ENCODE measurements around the gene BTBD8.

Gene BTBD8

DNA sequence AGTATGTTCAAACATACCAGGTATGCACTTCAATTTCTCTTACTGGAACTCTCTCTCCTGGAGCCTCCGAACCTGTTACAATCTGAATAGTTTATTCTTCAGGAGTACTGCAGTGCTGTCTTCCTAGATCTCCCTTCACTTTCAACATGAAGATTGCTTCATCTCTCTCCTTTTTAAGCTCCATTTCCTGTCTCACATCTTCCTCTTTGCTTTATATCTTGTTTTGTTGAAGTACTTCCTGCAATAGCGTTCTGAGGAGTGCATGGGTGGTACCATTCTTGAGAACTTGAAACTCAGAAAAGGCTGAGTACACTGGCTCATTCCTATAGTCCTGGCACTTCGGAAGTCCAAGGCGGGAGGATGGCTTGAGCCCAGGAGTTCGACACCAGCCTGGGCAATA is 121.8 kb downstream of the BTBD8 start:
- no peak for DNase-seq

DNA sequence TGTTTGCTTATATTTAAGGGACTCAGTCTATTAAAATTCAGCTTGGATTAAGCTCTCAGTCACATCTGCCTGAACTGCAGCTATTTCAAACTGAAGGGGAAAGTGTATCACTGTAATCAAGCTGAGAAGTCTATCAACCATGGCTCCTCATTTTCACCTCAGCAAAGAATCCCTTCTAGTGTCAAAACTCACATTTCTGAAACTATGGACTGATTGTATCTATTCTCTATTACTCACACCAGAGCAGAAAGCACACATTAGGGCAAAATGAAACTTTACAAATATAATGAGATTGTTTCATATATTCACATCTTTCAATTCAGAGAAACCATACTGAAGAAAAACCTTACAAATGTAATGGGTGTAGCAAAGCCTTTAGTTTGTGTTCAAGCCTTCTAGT is 123.0 kb downstream of the BTBD8 start:
- DNase-seq, result no peak

DNA sequence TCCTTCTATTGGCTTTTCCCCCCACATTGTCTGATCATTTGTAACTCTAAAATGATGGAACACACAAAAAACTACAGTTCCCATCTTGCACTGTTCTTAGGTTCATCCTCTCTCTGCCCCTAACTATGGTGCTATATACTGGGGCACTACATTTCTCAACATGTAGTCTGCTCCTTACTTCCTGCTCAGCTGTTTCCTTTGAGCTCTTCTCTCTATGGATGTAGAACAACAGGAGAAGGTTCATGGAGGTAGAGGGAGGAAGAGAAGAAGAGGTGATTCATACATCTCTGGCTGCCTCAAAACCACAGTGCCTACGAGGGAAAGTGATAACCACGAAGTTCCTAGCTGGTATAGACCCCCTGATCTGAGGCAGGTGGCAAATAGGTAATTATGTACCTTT is 130.6 kb downstream of the BTBD8 start:
- no peak for DNase-seq

GRCh38 chr1:92211166-92211565 is 131.0 kb downstream of the BTBD8 start:
- DNase-seq, result no peak

GRCh38 chr1:92217721-92218120 is 137.6 kb downstream of the BTBD8 start, which contains the start of gene C1orf146:
TSS of gene C1orf146 (plus strand) at chr1:92217915. CDS start at chr1:92231421, 13,506 bp downstream.
- no peak for DNase-seq

DNA sequence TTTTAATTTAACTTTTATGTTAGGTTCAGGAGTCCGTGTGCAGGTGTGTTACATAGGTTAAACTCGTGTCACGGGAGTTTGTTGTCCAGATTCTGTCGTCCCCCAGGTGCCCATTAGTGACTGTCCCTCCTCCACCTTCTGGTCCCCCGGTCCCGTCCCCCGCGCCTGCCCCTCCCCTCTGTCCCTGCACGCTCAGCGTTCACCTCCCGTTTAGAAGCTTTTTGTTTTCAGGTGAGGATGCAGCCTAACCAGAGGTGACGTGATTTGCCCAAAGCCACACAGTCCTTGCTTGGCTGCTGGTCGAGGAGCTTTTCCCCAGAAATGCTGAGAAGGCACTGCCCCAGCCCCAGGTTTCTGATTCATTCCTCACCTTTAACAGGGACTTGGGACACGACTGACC is 138.4 kb downstream of the BTBD8 start:
- DNase-seq, result no peak

GRCh38 chr1:92219028-92219427 is 138.9 kb downstream of the BTBD8 start:
- DNase-seq, result no peak

GRCh38 chr1:92228401-92228800 is 148.3 kb downstream of the BTBD8 start:
- DNase-seq, result no peak

DNA sequence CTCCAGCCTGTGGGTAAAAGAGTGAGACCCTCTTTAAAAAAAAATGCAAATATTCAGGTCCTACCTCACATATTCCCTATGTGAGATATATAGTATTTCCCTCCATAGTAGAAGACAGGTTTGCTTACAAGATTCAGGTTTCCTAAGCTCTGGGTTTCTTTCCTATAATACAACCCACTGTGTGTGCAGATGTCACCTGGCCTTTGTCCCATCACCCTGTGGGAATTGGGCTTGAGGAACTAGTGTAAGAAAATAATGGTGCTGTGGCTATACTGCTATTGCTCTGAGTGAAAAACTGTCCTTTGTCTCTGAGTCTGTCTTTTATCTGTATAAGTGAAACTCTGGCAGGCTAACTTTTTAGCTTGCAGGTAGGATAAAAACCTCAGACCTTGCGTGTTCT is 150.6 kb downstream of the BTBD8 start:
- no peak for DNase-seq
